ENCODE measurements around the gene CAPN1.
"Not testable (repeated sequence)": the region's sequence is repeated elsewhere in the genome, so short reads cannot be mapped to it uniquely, and the experiment has no call there.

The CAPN1 gene

DNA sequence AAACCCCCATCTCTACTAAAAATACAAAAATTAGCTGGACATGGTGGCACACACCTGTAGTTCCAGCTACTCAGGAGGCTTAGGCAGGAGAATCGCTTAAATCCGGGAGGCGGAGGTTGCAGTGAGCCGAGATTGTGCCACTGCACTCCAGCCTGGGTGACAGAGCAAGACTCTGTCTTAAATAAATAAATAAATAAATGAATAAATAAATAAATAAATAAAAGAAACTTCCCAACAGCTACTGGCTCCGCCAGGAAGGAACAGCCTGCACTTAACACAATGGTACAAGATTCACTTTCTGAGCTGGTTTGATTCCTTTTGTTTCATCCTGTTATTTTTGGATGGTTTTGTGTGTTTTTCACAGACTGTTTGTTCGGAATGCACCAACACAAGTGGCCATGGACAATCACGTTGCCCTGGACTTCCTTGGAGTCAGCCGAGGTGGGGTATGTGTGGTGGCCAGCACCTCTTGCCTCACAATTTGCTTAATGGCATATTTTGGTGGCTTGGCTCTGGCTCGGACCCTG is 66.5 kb downstream of the CAPN1 start:
- DNase-seq (ENCODE audit: insufficient read length, low spot score); FAIRE-seq: not testable (repeated sequence)

GRCh38 chr11:65251476-65251875 is 69.7 kb downstream of the CAPN1 start:
- FAIRE-seq (no peak), DNase-seq (ENCODE audit: insufficient read length, low spot score) (no peak)

DNA sequence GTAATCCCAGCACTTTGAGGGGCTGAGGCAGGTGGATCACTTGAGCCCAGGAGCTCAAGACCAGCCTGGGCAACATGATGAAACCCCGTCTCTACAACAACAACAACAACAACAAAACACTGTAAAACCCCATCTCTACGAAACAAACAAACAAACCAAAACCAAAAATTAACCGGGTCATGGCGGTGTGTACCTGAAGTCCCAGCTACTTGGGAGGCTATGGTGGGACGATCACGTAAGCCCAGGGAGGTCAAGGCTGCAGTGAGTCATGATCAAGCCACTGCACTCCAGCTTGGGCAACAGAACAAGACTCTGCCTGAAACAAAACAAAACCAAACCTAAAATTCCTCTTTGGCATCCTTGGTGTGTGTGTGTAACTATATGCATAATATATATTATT is 73.0 kb downstream of the CAPN1 start:
- FAIRE-seq = no peak

DNA sequence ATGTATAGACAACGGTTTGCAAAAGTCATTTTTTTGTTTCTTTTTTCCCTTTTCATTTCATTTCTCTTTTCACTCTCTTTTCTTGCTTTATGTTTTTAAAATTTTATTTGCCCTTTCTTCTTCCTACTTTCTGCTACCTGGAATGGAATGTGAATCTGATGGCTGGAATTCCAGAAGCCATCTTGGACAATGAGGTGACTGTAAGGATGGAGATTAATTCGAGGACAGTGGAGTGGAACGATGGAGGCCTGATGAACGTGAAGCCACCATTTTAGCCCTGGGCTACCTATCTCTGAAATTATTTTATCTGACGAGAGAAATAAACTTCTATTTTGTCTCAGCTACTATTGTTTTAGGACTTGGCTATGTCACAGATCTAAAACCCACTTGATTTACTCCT is 77.3 kb downstream of the CAPN1 start:
- DNase-seq (ENCODE audit: insufficient read length, low spot score) (no peak), FAIRE-seq (no peak)

More for the DNA sequence above, 73.0 kb downstream of the CAPN1 start:
- DNase-seq (ENCODE audit: insufficient read length, low spot score) = no peak

DNA sequence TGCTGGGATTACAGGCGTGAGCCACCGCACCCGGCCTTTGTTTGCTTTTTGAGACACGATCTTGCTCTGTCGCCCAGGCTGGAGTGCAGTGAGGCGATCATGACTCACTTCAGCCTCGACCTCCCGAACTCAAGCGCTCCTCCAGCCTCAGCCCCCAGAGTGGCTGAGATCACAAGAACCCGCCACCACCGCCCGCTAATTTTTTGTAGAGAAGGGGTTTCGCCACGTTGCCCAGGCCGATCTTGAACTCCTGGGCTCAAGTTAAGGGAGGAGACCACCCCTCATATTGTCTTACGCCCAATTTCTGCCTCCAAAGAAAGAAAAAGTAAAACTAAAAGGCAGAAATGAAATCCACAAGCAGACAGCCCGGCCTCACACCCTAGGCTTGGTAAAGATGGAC is 78.6 kb downstream of the CAPN1 start:
- no peak for DNase-seq (ENCODE audit: insufficient read length, low spot score)
- no peak for FAIRE-seq

DNA sequence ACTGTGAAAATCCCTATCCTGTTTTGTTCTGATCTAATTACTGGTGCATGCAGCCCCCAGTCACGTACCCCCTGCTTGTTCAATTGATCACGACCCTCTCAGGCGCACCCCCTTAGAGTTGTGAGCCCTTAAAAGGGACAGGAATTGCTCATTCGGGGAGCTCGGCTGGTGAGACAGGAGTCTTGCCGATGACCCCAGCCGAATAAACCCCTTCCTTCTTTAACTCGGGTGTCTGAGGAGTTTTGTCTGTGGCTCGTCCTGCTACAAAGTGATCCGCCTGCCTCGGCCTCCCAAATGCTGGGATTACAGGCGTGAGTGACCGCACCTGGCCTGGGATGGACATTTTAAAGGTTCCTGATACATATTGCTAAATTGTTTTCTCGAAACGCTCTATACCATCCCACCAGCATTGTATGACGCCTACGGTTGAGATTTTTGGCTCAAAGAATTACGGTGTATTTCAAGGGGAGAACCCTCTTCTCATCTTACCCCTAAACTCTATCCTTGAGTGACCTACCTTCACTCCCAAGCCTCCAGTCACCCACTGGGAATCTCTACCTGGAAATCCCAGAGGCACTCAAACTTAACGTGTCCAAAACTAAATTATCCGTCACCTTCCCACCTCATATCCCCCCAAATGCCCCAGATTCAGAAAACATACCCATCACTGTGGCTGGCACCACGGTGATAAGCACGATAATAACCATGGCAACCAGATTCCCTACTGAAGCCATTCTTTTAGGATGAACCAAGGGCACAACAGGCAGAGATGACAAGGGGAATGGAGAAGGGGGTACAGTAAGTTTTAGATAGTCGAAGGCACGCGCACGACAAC is 79.2 kb downstream of the CAPN1 start:
- no peak for DNase-seq (ENCODE audit: insufficient read length, low spot score)
- peak; percentile 18 for FAIRE-seq

All from GM19239 (cell line).